GM12872 (cell line): ENCODE results near the gene HTR7.

ENCODE experiments used
- TF ChIP-seq, protein P1 (sequence below): IDR thresholded peaks from 3 replicates; pipeline ENCODE4 v1.5.1; 2011; ENCODE audit warnings: low read depth, mild to moderate bottlenecking, low read length, moderate library complexity; ENCODE audit not compliant: insufficient read depth

The HTR7 gene

DNA sequence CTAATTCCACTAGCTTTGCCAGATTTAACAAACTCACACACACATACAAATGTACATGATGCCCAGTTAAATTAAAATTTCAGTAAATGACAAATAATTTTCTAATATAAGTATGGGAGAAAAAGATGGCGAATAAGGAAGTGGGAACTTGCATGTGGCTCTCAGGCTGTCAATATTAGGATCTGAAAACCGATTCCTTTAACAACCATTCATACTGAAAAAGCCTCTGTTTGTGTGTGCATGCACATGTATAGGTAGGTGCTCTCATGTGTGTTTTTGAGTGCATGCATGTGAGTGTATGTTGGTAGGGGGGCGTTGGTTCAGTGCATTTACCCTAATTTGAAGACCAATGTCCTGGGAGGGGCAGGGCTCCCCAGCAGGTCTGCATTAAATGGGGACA, 125.3 kb downstream of the HTR7 start:
- TF ChIP-seq, protein P1, sequence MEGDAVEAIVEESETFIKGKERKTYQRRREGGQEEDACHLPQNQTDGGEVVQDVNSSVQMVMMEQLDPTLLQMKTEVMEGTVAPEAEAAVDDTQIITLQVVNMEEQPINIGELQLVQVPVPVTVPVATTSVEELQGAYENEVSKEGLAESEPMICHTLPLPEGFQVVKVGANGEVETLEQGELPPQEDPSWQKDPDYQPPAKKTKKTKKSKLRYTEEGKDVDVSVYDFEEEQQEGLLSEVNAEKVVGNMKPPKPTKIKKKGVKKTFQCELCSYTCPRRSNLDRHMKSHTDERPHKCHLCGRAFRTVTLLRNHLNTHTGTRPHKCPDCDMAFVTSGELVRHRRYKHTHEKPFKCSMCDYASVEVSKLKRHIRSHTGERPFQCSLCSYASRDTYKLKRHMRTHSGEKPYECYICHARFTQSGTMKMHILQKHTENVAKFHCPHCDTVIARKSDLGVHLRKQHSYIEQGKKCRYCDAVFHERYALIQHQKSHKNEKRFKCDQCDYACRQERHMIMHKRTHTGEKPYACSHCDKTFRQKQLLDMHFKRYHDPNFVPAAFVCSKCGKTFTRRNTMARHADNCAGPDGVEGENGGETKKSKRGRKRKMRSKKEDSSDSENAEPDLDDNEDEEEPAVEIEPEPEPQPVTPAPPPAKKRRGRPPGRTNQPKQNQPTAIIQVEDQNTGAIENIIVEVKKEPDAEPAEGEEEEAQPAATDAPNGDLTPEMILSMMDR: no peak

DNA sequence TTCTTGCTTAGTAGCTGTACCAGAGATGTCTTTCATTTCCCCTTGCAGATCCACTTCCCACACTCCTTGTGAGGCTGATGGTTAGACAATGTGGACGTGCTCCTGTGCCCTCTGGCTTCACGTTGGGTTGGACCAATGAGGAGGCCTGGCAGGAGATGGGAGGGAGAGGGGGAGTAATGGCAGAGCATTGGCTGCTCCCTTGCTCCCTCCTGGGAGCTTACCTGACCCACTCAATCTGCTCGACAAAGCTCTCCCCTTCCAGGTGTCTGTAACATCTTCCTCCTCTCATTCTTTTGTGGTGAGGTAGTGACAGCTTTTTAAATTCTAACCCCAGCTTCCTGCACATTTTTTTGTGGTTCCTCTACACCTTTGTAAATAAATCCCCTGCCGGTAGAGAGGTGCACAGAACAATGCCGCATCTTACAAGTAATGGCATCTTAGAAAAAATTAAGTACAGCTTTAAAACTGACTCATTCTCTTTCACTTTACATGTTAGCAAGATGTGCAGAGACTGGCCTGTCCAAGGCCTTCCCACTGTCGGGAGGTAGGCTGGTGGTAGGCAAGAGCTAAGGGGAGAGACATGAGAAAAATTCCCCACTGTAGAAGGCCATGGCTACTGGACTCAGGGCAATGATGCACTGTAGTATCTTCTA, 134.3 kb downstream of the HTR7 start:
- TF ChIP-seq, protein P1: no peak

DNA sequence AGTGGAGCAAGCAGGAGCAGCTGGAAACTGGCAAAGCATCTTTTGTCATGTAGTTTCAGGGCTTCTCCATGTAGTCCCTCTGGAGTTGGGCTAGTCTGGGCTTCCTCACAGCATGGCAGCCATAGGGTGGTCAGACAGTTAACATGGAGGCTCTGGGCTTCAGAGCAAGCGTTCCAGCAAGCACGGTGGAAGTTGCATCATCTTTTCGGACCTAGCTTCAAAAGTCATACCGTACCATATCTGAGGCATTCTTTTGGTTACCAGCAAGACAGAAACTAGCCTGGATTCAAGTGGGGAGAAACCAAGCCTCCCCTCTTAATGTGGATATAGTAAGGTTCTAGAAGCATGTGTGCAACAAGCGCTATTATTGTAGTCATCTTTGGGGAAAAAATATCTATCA, 135.0 kb downstream of the HTR7 start:
- TF ChIP-seq, protein P1: no peak

DNA sequence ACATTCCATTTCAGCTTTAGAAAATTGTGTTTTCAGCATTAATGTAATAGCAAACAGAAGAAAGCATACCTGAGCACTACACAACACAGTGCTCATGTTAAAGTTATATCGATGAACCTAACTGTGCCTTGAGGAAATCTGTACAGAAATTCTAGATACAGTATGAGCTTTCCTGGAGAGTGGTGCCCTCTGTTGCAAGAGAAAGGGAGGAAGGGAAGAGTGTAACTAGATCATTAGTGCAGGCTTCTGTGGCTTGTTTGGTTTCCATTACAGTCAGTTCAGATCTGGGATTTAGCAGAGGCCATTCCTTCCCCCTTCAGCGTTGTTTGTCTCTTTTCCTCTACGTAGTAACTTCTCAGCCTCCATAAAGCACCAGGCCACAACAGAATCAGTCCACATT, 139.7 kb downstream of the HTR7 start:
- TF ChIP-seq, protein P1: no peak

DNA sequence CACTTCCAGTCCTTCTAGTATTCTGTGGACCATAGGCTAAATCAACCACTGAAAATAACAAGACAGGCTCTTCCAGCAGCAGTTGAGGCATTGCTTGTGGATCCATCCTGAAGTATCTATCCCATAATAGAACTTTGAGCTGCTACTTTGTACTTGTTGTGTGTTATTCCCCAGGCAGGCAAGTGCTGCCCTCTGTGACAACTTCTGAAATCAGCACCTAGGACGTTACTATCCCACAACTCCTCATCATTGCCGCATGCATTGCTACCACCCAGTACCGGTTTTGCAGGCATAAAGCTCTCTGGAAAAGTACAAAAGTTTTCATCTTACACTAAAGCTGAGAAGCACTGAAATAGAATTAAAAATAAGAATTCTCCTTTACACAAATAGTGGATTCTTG, 145.3 kb downstream of the HTR7 start:
- TF ChIP-seq, protein P1: no peak

DNA sequence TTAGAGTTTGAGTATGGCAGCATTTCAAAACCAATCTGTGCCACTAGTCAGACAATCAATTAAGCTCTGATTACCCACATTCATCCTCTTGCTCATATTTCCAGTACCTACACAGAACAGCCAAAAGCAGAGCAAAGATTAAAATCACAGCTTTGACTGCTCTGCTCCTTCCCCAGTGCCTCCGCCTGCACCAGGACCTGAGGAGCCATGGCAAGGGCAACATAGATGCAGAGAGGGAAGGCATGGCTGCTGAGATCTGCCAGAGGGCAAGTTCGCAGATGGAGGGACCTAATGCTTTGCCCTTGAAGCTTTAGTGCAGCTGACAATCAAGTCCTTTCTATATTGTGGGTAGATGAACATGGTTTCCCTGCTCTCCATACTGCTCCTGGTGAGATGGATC, 148.1 kb downstream of the HTR7 start:
- TF ChIP-seq, protein P1: no peak

DNA sequence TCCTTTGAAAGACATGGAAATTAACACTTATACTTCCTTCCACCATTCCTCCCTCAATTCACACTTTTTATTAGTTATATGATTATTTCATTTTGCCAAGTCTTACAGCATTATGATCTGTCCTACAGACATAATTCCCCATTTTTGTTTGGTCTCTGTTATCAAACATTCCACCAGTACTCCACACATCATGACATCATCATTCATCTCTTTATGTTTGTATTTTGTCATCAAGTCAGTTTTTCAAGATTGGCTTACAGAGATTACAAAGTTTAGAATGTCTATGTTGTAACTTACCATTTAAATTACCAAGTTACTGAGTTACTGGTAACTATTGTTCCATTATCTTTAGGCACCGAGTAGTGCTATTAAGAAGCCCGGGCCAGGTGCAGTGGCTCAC, 150.2 kb downstream of the HTR7 start:
- TF ChIP-seq, protein P1: no peak
